A673 (cell line): ENCODE data around the gene HK2. TPM values are rescaled to one million over a fixed set of nuclear protein-coding genes. Genes with fewer than 3 reads are reported as not detected.

Experiments used
- BruUV-seq: library from RNA; stranded (reverse); fragments of 400-500 nt; replicated peaks from 2 replicates; lab custom pipeline; 2021; lab: Mats Ljungman, UMichigan
- CTCF ChIA-PET: fragments of 300-600 bp; sonication (Branson Sonifier 250); formaldehyde crosslinking; loops from one replicate; lab custom pipeline; 2022; ENCODE audit warnings: antibody characterized with exemption; lab: Charles Lee
- POLR2A ChIA-PET: fragments of 300-600 bp; sonication (Branson Sonifier 250); formaldehyde crosslinking; loops from one replicate; lab custom pipeline; 2022; ENCODE audit warnings: antibody characterized with exemption; ENCODE audit not compliant: low non-redundant PET; lab: Charles Lee
- DNase-seq: peaks from one replicate; pipeline ENCODE4 v3.0.0-alpha.2; 2015; ENCODE audit warnings: low spot score
- H3K27ac ChIP-seq: fragments of 200-600 bp; sonication (generic); 2 replicates; pipeline ENCODE4 v1.5.1; 2016; ENCODE audit warnings: mixed run types, low read depth, mild to moderate bottlenecking, mixed read lengths, antibody characterized with exemption, low read length; ENCODE audit not compliant: poor library complexity, severe bottlenecking
- H3K27me3 ChIP-seq: fragments of 200-600 bp; sonication (generic); replicated peaks from 2 replicates; pipeline ENCODE4 v1.6.1; 2017; ENCODE audit warnings: mixed run types, low read depth, mild to moderate bottlenecking, mixed read lengths, antibody characterized with exemption, low read length; ENCODE audit not compliant: insufficient read depth, poor library complexity
- H3K36me3 ChIP-seq: fragments of 200-600 bp; sonication (generic); 2 replicates; pipeline ENCODE4 v1.6.1; 2016; ENCODE audit warnings: mixed run types, mild to moderate bottlenecking, mixed read lengths, antibody characterized with exemption, low read length; ENCODE audit not compliant: insufficient read depth, poor library complexity, severe bottlenecking
- H3K4me1 ChIP-seq: fragments of 200-600 bp; sonication (generic); 2 replicates; pipeline ENCODE4 v1.6.1; 2017; ENCODE audit warnings: mixed run types, mild to moderate bottlenecking, mixed read lengths, antibody characterized with exemption, low read length; ENCODE audit not compliant: insufficient read depth, poor library complexity, severe bottlenecking
- H3K4me3 ChIP-seq: fragments of 200-600 bp; sonication (generic); 2 replicates; pipeline ENCODE4 v1.5.1; 2016; ENCODE audit warnings: low read depth, mixed run types, mild to moderate bottlenecking, mixed read lengths, low read length; ENCODE audit not compliant: poor library complexity, severe bottlenecking
- H3K9me3 ChIP-seq: fragments of 200-600 bp; sonication (generic); 2 replicates; pipeline ENCODE4 v1.6.1; 2016; ENCODE audit warnings: mixed run types, low read depth, mild to moderate bottlenecking, mixed read lengths, antibody characterized with exemption, low read length; ENCODE audit not compliant: poor library complexity, severe bottlenecking
- EZH2 ChIP-seq: fragments of 200-600 bp; sonication (generic); IDR thresholded peaks from 2 replicates; pipeline ENCODE4 v1.6.1; 2017; ENCODE audit warnings: borderline replicate concordance, low read depth, mild to moderate bottlenecking, mixed read lengths, antibody characterized with exemption, low read length; ENCODE audit not compliant: poor library complexity, severe bottlenecking
- intact Hi-C: fragments of 100-400 bp; cut with micrococcal nuclease; formaldehyde crosslinking; loops from one replicate; pipeline ENCODE4 v1.10.0; 2022; ENCODE audit not compliant: unreplicated experiment
- total RNA-seq: library from RNA; stranded (reverse); gene quantifications from 2 replicates; pipeline ENCODE4 v1.2.3, GENCODE V29; 2021
- TF ChIP-seq, protein P1 (sequence below): fragments of 300-800, 200-600 bp; sonication (generic); conservative IDR thresholded peaks from 2 replicates; pipeline ENCODE4 v1.5.1; 2017; ENCODE audit warnings: low read depth, mild to moderate bottlenecking, antibody characterized with exemption, low read length, moderate library complexity, mixed read lengths

The HK2 gene
- total RNA-seq, 1 experiment from 2014 or later, result 42.6 TPM

DNA sequence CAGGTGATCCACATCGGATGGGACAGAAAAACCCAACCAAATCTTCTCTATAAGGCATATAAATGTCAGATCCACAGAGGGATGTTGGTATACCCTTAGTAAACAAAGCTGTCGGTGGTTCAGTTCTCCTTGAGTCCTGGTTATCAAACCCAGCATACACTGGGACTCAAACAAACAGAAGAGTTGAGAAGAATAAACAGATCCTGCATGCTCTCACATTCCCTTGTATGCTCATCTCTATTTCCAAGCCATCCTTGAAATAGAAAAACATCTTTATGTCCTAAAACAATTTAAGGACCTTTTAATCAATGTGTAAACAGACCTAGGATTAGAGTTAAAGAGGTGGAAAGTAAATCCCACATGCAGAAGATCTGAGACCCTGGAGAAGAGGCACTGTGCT, 19.8 kb upstream of the HK2 start:
- DNase-seq, result no peak
- ChIA-PET CTCF (no interaction called here), POLR2A (no interaction called here)
- peaks cover 11% of the 10 kb centered on the region for H3K27me3 ChIP-seq
- no peak overlapping the region for H3K4me3 ChIP-seq
- H3K27ac ChIP-seq, result no peak overlapping the region
- no TSS peak for BruUV-seq
- no peaks in the 10 kb centered on the region for H3K36me3 ChIP-seq
- intact Hi-C loops, result no loop called here
- no peak for TF ChIP-seq EZH2
- TF ChIP-seq, protein P1, sequence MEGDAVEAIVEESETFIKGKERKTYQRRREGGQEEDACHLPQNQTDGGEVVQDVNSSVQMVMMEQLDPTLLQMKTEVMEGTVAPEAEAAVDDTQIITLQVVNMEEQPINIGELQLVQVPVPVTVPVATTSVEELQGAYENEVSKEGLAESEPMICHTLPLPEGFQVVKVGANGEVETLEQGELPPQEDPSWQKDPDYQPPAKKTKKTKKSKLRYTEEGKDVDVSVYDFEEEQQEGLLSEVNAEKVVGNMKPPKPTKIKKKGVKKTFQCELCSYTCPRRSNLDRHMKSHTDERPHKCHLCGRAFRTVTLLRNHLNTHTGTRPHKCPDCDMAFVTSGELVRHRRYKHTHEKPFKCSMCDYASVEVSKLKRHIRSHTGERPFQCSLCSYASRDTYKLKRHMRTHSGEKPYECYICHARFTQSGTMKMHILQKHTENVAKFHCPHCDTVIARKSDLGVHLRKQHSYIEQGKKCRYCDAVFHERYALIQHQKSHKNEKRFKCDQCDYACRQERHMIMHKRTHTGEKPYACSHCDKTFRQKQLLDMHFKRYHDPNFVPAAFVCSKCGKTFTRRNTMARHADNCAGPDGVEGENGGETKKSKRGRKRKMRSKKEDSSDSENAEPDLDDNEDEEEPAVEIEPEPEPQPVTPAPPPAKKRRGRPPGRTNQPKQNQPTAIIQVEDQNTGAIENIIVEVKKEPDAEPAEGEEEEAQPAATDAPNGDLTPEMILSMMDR, result no peak
- no peaks in the 10 kb centered on the region for H3K9me3 ChIP-seq
- H3K4me1 ChIP-seq, result no peaks in the 10 kb centered on the region

DNA sequence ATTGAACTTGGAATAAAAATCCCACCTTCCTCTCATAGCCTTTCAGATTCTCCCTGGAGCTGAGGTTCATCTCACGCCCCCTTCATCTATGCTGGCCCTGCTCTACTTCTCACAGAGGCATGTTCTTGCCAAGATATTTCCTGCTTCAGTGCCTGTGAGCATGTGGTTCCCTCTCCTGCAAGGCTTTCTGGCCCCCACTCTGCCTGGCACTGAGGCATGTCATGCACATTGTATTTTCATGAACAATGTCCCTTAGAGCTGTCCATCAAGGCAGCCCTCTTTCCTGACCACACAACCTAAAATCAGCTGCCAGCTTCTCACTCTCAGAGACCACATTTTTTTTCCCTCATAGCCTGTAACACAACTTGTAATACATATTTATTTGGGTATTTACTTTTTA, 18.0 kb upstream of the HK2 start:
- Histone ChIP-seq H3K4me3 (no peak overlapping the region), H3K27ac (no peak overlapping the region), H3K27me3 (peaks cover 11% of the 10 kb centered on the region), H3K36me3 (no peaks in the 10 kb centered on the region), H3K4me1 (no peaks in the 10 kb centered on the region), H3K9me3 (no peaks in the 10 kb centered on the region)
- no peak for DNase-seq
- intact Hi-C loops, result no loop called here
- ChIA-PET POLR2A (no interaction called here), CTCF (no interaction called here)
- BruUV-seq, result no TSS peak
- TF ChIP-seq, protein P1, result no peak
- TF ChIP-seq EZH2, result no peak

DNA sequence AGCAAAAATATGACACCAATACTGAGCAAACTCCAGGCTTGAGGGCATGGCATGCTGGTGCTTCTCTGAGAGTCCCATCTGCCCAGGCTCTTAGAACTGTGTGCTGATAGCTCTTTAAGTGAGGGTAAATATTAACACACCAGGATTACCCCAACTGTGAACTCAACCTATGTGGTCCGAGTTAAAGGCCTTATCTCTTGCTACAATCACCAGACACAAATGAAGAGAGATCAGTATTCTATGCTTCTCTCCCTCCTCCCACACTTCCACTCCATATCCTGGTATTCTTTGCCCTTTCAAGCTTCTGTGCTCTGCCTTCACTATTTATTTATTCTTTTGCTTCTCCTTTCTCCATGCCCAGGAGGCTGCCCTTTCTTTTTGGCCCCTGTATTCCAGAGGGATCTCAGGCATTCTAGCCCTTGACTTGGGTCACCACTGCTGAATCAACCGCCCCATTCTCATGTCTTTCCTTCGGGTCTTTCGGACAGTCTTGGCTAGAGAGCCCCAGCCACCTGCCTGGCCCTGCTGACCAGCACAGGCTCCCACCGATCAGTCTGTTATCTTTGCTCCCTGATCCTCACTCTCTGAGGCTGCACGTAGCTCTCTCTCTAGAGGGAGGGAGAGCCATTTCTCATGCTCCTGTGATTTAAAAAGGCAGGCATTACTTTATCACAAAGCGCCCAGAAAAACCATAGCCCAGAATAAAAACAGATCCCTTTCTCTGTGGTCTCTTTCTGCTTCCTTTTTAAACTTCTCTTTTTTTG, 17.2 kb upstream of the HK2 start:
- intact Hi-C loops, result no loop called here
- BruUV-seq, result no TSS peak
- Histone ChIP-seq H3K4me3 (no peak overlapping the region), H3K36me3 (no peaks in the 10 kb centered on the region), H3K27ac (no peak overlapping the region), H3K27me3 (peaks cover 11% of the 10 kb centered on the region), H3K9me3 (no peaks in the 10 kb centered on the region), H3K4me1 (no peaks in the 10 kb centered on the region)
- DNase-seq, result no peak
- TF ChIP-seq, protein P1, result no peak
- no peak for TF ChIP-seq EZH2
- CTCF ChIA-PET, result no interaction called here
- POLR2A ChIA-PET, result no interaction called here
